Esophagus muscularis mucosa (tissue), 3 donors: ENCODE data around the gene PLCXD3.

Source experiments
- EP300 ChIP-seq: sonication (generic); formaldehyde crosslinking; IDR thresholded peaks from one replicate; pipeline ENCODE4 v1.6.1; 2017; ENCODE audit warnings: antibody characterized with exemption
- TF ChIP-seq, protein P1 (sequence below), 3 experiments: fragments of 200-600 bp in 2 of 3; fragments of 450-650 bp in 1 of 3; sonication (generic) in 2 of 3; IDR thresholded peaks; one replicate each; pipeline ENCODE4 v1.5.1; 2017 to 2019; ENCODE audit warnings: antibody characterized with exemption in 3 of 3, mild to moderate bottlenecking in 2 of 3, moderate library complexity in 1 of 3

DNA sequence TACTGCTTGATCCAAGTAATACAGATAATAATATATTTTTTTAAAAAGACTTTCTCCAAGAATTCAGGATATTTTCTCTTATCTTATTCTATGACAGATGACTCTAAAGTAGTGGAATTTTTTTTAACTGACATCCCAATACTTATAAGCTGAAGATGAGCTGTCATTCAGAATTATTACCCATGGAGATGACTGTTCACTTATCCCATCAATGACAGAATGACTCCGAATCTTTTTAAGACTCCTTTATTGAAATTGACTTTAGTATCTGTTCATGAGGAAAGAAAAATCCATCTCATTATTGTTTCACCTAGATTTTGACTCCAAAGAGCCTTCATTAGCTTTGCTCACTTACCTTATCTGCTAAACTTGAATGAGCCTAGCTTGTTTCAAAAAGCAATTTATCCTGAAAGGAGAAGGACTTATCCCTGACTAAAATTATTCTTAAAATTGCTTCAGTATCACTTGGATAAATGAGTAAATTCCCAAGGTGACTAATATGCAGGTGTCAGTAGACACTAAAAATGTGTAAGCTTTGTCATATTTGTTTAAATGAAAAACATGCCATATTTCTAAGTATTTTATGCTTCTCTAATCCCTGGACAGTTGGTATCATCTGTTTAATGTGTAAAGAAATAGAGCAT, 146.9 kb downstream of the PLCXD3 start:
- no peak for TF ChIP-seq EP300
- TF ChIP-seq, protein P1, sequence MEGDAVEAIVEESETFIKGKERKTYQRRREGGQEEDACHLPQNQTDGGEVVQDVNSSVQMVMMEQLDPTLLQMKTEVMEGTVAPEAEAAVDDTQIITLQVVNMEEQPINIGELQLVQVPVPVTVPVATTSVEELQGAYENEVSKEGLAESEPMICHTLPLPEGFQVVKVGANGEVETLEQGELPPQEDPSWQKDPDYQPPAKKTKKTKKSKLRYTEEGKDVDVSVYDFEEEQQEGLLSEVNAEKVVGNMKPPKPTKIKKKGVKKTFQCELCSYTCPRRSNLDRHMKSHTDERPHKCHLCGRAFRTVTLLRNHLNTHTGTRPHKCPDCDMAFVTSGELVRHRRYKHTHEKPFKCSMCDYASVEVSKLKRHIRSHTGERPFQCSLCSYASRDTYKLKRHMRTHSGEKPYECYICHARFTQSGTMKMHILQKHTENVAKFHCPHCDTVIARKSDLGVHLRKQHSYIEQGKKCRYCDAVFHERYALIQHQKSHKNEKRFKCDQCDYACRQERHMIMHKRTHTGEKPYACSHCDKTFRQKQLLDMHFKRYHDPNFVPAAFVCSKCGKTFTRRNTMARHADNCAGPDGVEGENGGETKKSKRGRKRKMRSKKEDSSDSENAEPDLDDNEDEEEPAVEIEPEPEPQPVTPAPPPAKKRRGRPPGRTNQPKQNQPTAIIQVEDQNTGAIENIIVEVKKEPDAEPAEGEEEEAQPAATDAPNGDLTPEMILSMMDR (IDR thresholded peaks at IDR 0.05): no peak
